ENCODE results near the gene GAPVD1.
A peak's percentile ranks its signal among the peaks of the same experiment; 100 is the strongest.

The GAPVD1 gene

GRCh38 chr9:125407432-125407973, 145.9 kb downstream of the GAPVD1 start:
- TF ChIP-seq ZNF274 (IDR thresholded peaks at IDR 0.05; ENCODE audit: low read depth, low read length), result no peak
- peak overlapping the region; percentile 58; the same call in 1 of the 2 replicates for H3K4me3 ChIP-seq (ENCODE audit: low read length)

- peak overlapping the region; percentile 58; the same call in 1 of the 2 replicates for H3K4me3 ChIP-seq (ENCODE audit: low read length)
- TF ChIP-seq ZNF274 (IDR thresholded peaks at IDR 0.05; ENCODE audit: low read depth, low read length), result no peak
Observed at GRCh38 chr9:125407974-125408900, 146.6 kb downstream of the GAPVD1 start.

DNA sequence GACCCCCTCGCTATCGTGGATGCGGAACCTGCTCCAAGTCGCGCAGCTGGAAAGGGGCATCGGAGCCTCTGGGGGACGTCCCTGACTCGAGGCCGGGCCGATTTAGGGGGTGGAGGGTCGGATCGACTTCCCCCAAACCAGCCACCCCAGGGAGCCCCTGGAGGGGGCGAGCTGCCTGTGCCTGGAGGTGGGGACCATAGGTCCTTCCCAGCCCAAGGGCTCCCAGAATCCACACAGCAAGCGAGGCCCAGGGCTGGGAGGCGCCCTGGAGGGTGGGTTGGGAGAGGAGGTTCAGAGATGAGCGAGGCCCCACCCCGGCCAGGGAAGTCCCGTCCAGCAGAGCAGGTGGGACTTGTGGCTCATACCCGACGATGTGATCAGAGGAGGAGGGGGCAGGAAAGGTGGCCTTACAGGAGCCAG, 147.6 kb downstream of the GAPVD1 start:
- TF ChIP-seq ZNF274 (IDR thresholded peaks at IDR 0.05; ENCODE audit: low read depth, low read length), result no peak
- no peak overlapping the region for H3K4me3 ChIP-seq (ENCODE audit: low read length)

GRCh38 chr9:125409637-125410521, 148.3 kb downstream of the GAPVD1 start:
- TF ChIP-seq ZNF274 (IDR thresholded peaks at IDR 0.05; ENCODE audit: low read depth, low read length), result no peak
- peak overlapping the region; percentile 64; the same call in 1 of the 2 replicates for H3K4me3 ChIP-seq (ENCODE audit: low read length)

- H3K4me3 ChIP-seq (ENCODE audit: low read length), result peak overlapping the region; percentile 64; the same call in 1 of the 2 replicates
- no peak for TF ChIP-seq ZNF274 (IDR thresholded peaks at IDR 0.05; ENCODE audit: low read depth, low read length)
Observed at GRCh38 chr9:125410522-125410894, 148.9 kb downstream of the GAPVD1 start.

GRCh38 chr9:125411171-125411756, 149.6 kb downstream of the GAPVD1 start:
- no peak for TF ChIP-seq ZNF274 (IDR thresholded peaks at IDR 0.05; ENCODE audit: low read depth, low read length)
- H3K4me3 ChIP-seq (ENCODE audit: low read length), result peak overlapping the region; percentile 64; the same call in 1 of the 2 replicates

- no peak for TF ChIP-seq ZNF274 (IDR thresholded peaks at IDR 0.05; ENCODE audit: low read depth, low read length)
- no peak overlapping the region for H3K4me3 ChIP-seq (ENCODE audit: low read length)
Observed at GRCh38 chr9:125412166-125412565, 150.5 kb downstream of the GAPVD1 start.

- H3K4me3 ChIP-seq (ENCODE audit: low read length), result no peak overlapping the region
- no peak for TF ChIP-seq ZNF274 (IDR thresholded peaks at IDR 0.05; ENCODE audit: low read depth, low read length)
Observed at GRCh38 chr9:125413579-125413978, 152.0 kb downstream of the GAPVD1 start.

GRCh38 chr9:125415583-125416460, 154.2 kb downstream of the GAPVD1 start:
- H3K4me3 ChIP-seq (ENCODE audit: low read length), result no peak overlapping the region
- no peak for TF ChIP-seq ZNF274 (IDR thresholded peaks at IDR 0.05; ENCODE audit: low read depth, low read length)

- TF ChIP-seq ZNF274 (IDR thresholded peaks at IDR 0.05; ENCODE audit: low read depth, low read length), result no peak
- H3K4me3 ChIP-seq (ENCODE audit: low read length), result no peak overlapping the region
Observed at GRCh38 chr9:125416517-125416916, 154.9 kb downstream of the GAPVD1 start.

Measured in GM08714 (cell line).